Fibroblast of upper back skin (primary cell): Measurements from ENCODE around the gene VNN1.
A peak's percentile ranks its signal among the peaks of the same experiment; 100 is the strongest.
"Not testable (repeated sequence)": the region's sequence is repeated elsewhere in the genome, so short reads cannot be mapped to it uniquely, and the experiment has no call there.

Experiments
- DNase-seq: peaks from one replicate; pipeline ENCODE4 v3.0.0-alpha.2; 2013

VNN1 gene

GRCh38 chr6:132719736-132720448, 6.0 kb upstream of the VNN1 start:
- DNase-seq: no peak

- no peak for DNase-seq
Measured at GRCh38 chr6:132715881-132716637, 2.2 kb upstream of the VNN1 start.

GRCh38 chr6:132715204-132715603, 1.3 kb upstream of the VNN1 start:
- DNase-seq: peak; percentile 33

- no peak for DNase-seq
Measured at GRCh38 chr6:132714160-132714559, 305 bp upstream of the VNN1 start.

- no peak for DNase-seq
Measured at GRCh38 chr6:132712366-132712765, 1.5 kb downstream of the VNN1 start.

- peak; percentile 10 for DNase-seq
Measured at GRCh38 chr6:132708771-132709170, 5.1 kb downstream of the VNN1 start.

- no peak for DNase-seq
Measured at GRCh38 chr6:132708002-132708401, 5.9 kb downstream of the VNN1 start.

GRCh38 chr6:132706756-132707155, 7.1 kb downstream of the VNN1 start:
- not testable (repeated sequence) for DNase-seq

- DNase-seq: no peak
Measured at GRCh38 chr6:132703936-132704335, 9.9 kb downstream of the VNN1 start.

GRCh38 chr6:132698608-132699007, 15.2 kb downstream of the VNN1 start:
- DNase-seq: no peak

GRCh38 chr6:132695773-132696172, 18.1 kb downstream of the VNN1 start:
- no peak for DNase-seq

- no peak for DNase-seq
Measured at GRCh38 chr6:132693478-132693877, 20.4 kb downstream of the VNN1 start.

- no peak for DNase-seq
Measured at GRCh38 chr6:132690678-132691077, 23.2 kb downstream of the VNN1 start.

GRCh38 chr6:132687306-132687705, 26.5 kb downstream of the VNN1 start:
- peak; percentile 4 for DNase-seq

- no peak for DNase-seq
Measured at GRCh38 chr6:132686531-132686930, 27.3 kb downstream of the VNN1 start.

- no peak for DNase-seq
Measured at GRCh38 chr6:132685009-132685408, 28.8 kb downstream of the VNN1 start.

- no peak for DNase-seq
Measured at GRCh38 chr6:132684272-132684671, 29.6 kb downstream of the VNN1 start.

- DNase-seq: peak; percentile 20
Measured at GRCh38 chr6:132683543-132683942, 30.3 kb downstream of the VNN1 start.

- not testable (repeated sequence) for DNase-seq
Measured at GRCh38 chr6:132679094-132679493, 34.8 kb downstream of the VNN1 start.

GRCh38 chr6:132675749-132676148, 38.1 kb downstream of the VNN1 start:
- no peak for DNase-seq

- no peak for DNase-seq
Measured at GRCh38 chr6:132675002-132675401, 38.9 kb downstream of the VNN1 start.

- no peak for DNase-seq
Measured at GRCh38 chr6:132673376-132674094, 40.3 kb downstream of the VNN1 start.

- DNase-seq: no peak
Measured at GRCh38 chr6:132671295-132671694, 42.6 kb downstream of the VNN1 start.
